Measurements from ENCODE around the gene ZCCHC7. TPM values are rescaled to one million over a fixed set of nuclear protein-coding genes. Genes with fewer than 3 reads are reported as not detected.

Gene ZCCHC7
- total RNA-seq, 1 donor from 2014 or later = 21.7 TPM

GRCh38 chr9:37328556-37329227 is 208.3 kb downstream of the ZCCHC7 start:
- Mint-ChIP-seq H3K27ac (ENCODE audit: unreplicated experiment) (no peak overlapping the region), H3K4me3 (ENCODE audit: unreplicated experiment) (no peak overlapping the region), H3K4me1 (ENCODE audit: low read depth, unreplicated experiment) (peaks cover 11% of the 10 kb centered on the region), H3K36me3 (ENCODE audit: low read depth, unreplicated experiment) (no peaks in the 10 kb centered on the region), H3K9me3 (ENCODE audit: unreplicated experiment) (no peaks in the 10 kb centered on the region), H3K27me3 (ENCODE audit: low read depth, unreplicated experiment) (no peaks in the 10 kb centered on the region)
- H2AFZ ChIP-seq (ENCODE audit: low read depth, low read length) = no peak overlapping the region
- H3K9ac ChIP-seq (ENCODE audit: low read length) = no peak overlapping the region
- DNase-seq (ENCODE audit: low read depth) = no peak
- no peaks in the 10 kb centered on the region for H3K9me3 ChIP-seq (ENCODE audit: insufficient read depth, low read depth, low read length)
- no peaks in the 10 kb centered on the region for H4K20me1 ChIP-seq (ENCODE audit: insufficient read depth, low read length)
- H3K4me1 ChIP-seq (ENCODE audit: insufficient read depth, low read length) = peaks cover 8% of the 10 kb centered on the region
- no peak overlapping the region for H3K27ac ChIP-seq (ENCODE audit: low read depth, low read length)
- no peak overlapping the region for H3K4me2 ChIP-seq (ENCODE audit: low read length)
- H3K79me2 ChIP-seq (ENCODE audit: insufficient read depth, low read length) = no peaks in the 10 kb centered on the region
- no peak overlapping the region for H3K4me3 ChIP-seq (ENCODE audit: insufficient read depth, low read depth, low read length)
- TF ChIP-seq CTCF (IDR thresholded peaks at IDR 0.05; ENCODE audit: insufficient read depth, low read depth, low read length) (no peak), EZH2 (IDR thresholded peaks at IDR 0.05; ENCODE audit: insufficient read depth, low read length) (no peak)
- no peak for FAIRE-seq
- no peaks in the 10 kb centered on the region for H3K36me3 ChIP-seq (ENCODE audit: insufficient read depth, low read length)
- no peaks in the 10 kb centered on the region for H3K27me3 ChIP-seq (ENCODE audit: insufficient read depth, low read length)

GRCh38 chr9:37329576-37329975 is 209.2 kb downstream of the ZCCHC7 start:
- Mint-ChIP-seq H3K27me3 (ENCODE audit: low read depth, unreplicated experiment) (no peaks in the 10 kb centered on the region), H3K4me3 (ENCODE audit: unreplicated experiment) (no peak overlapping the region), H3K4me1 (ENCODE audit: low read depth, unreplicated experiment) (peaks cover 4% of the 10 kb centered on the region), H3K36me3 (ENCODE audit: low read depth, unreplicated experiment) (no peaks in the 10 kb centered on the region), H3K27ac (ENCODE audit: unreplicated experiment) (no peak overlapping the region), H3K9me3 (ENCODE audit: unreplicated experiment) (no peaks in the 10 kb centered on the region)
- no peak overlapping the region for H2AFZ ChIP-seq (ENCODE audit: low read depth, low read length)
- no peak overlapping the region for H3K9ac ChIP-seq (ENCODE audit: low read length)
- no peaks in the 10 kb centered on the region for H3K27me3 ChIP-seq (ENCODE audit: insufficient read depth, low read length)
- H3K4me3 ChIP-seq (ENCODE audit: insufficient read depth, low read depth, low read length) = no peak overlapping the region
- no peaks in the 10 kb centered on the region for H4K20me1 ChIP-seq (ENCODE audit: insufficient read depth, low read length)
- no peaks in the 10 kb centered on the region for H3K79me2 ChIP-seq (ENCODE audit: insufficient read depth, low read length)
- DNase-seq (ENCODE audit: low read depth) (peak; percentile 10), FAIRE-seq (no peak)
- no peak overlapping the region for H3K27ac ChIP-seq (ENCODE audit: low read depth, low read length)
- peaks cover under 1% of the 10 kb centered on the region for H3K4me1 ChIP-seq (ENCODE audit: insufficient read depth, low read length)
- no peaks in the 10 kb centered on the region for H3K36me3 ChIP-seq (ENCODE audit: insufficient read depth, low read length)
- no peak overlapping the region for H3K4me2 ChIP-seq (ENCODE audit: low read length)
- TF ChIP-seq EZH2 (IDR thresholded peaks at IDR 0.05; ENCODE audit: insufficient read depth, low read length) = no peak
- TF ChIP-seq CTCF (IDR thresholded peaks at IDR 0.05; ENCODE audit: insufficient read depth, low read depth, low read length) = peak; percentile 37
- H3K9me3 ChIP-seq (ENCODE audit: insufficient read depth, low read depth, low read length) = no peaks in the 10 kb centered on the region

- Mint-ChIP-seq H3K36me3 (ENCODE audit: low read depth, unreplicated experiment) (no peaks in the 10 kb centered on the region), H3K27me3 (ENCODE audit: low read depth, unreplicated experiment) (no peaks in the 10 kb centered on the region), H3K4me1 (ENCODE audit: low read depth, unreplicated experiment) (no peaks in the 10 kb centered on the region), H3K9me3 (ENCODE audit: unreplicated experiment) (no peaks in the 10 kb centered on the region), H3K4me3 (ENCODE audit: unreplicated experiment) (no peak overlapping the region), H3K27ac (ENCODE audit: unreplicated experiment) (no peak overlapping the region)
- no peaks in the 10 kb centered on the region for H3K9me3 ChIP-seq (ENCODE audit: insufficient read depth, low read depth, low read length)
- TF ChIP-seq CTCF (IDR thresholded peaks at IDR 0.05; ENCODE audit: insufficient read depth, low read depth, low read length) = no peak
- TF ChIP-seq EZH2 (IDR thresholded peaks at IDR 0.05; ENCODE audit: insufficient read depth, low read length) = no peak
- FAIRE-seq = no peak
- no peak overlapping the region for H3K4me2 ChIP-seq (ENCODE audit: low read length)
- H3K9ac ChIP-seq (ENCODE audit: low read length) = no peak overlapping the region
- H3K4me1 ChIP-seq (ENCODE audit: insufficient read depth, low read length) = no peaks in the 10 kb centered on the region
- no peaks in the 10 kb centered on the region for H3K79me2 ChIP-seq (ENCODE audit: insufficient read depth, low read length)
- no peak overlapping the region for H3K4me3 ChIP-seq (ENCODE audit: insufficient read depth, low read depth, low read length)
- H2AFZ ChIP-seq (ENCODE audit: low read depth, low read length) = no peak overlapping the region
- no peaks in the 10 kb centered on the region for H3K36me3 ChIP-seq (ENCODE audit: insufficient read depth, low read length)
- no peaks in the 10 kb centered on the region for H4K20me1 ChIP-seq (ENCODE audit: insufficient read depth, low read length)
- no peak overlapping the region for H3K27ac ChIP-seq (ENCODE audit: low read depth, low read length)
- DNase-seq (ENCODE audit: low read depth) = no peak
- H3K27me3 ChIP-seq (ENCODE audit: insufficient read depth, low read length) = no peaks in the 10 kb centered on the region
These were observed 211.5 kb downstream of the ZCCHC7 start for GRCh38 chr9:37331871-37332270.

All from astrocyte (in vitro differentiated cells and primary cell).